Right cardiac atrium (tissue), 5 donors: ENCODE data around the gene FAM120AOS. TPM values are rescaled to one million over a fixed set of nuclear protein-coding genes. Genes with fewer than 3 reads are reported as not detected.
A peak's percentile ranks its signal among the peaks of the same experiment; 100 is the strongest.

ENCODE experiments used
- ATAC-seq, 2 donors: fragments of 200-7000 bp; cut with Tn5 transposase; one replicate each; pipeline versions ENCODE4 v1.8.0 to v1.9.1; 2020; ENCODE audit warnings: moderate library complexity in 2 of 2, mild to moderate bottlenecking in 1 of 2
- DNase-seq, 3 donors: peaks; one replicate each; pipeline ENCODE4 v3.0.0-alpha.2; 2020
- H3K27ac ChIP-seq: one replicate; pipeline ENCODE4 v1.5.1; 2013; ENCODE audit warnings: mild to moderate bottlenecking, low read length, control low read depth, moderate library complexity
- H3K27me3 ChIP-seq: one replicate; pipeline ENCODE4 v1.6.1; 2013; ENCODE audit not compliant: control insufficient read depth, insufficient read depth
- H3K4me1 ChIP-seq: one replicate; pipeline ENCODE4 v1.6.1; 2013; ENCODE audit warnings: low read length; ENCODE audit not compliant: control insufficient read depth, insufficient read depth
- H3K4me3 ChIP-seq: one replicate; pipeline ENCODE4 v1.5.1; 2013; ENCODE audit warnings: low read length, control low read depth
- H3K9me3 ChIP-seq: one replicate; pipeline ENCODE4 v1.6.1; 2013; ENCODE audit warnings: low read length; ENCODE audit not compliant: control insufficient read depth
- WGBS: extraction: QIAGEN DNeasy Blood & Tissue Kit; methylation state at CpG from one replicate; pipeline ENCODE4 v1.1.7; 2013; 5-methylcytosine and 5-hydroxymethylcytosine counted together
- intact Hi-C, 4 donors: fragments of 100-400 bp; cut with DNase I; formaldehyde crosslinking; loops; one replicate each; pipeline versions ENCODE4 v1.11.0 to v1.14.0; 2022 to 2023
- polyA plus RNA-seq: library from polyadenylated mRNA; stranded (reverse); fragments of 200-250 nt; gene quantifications from one replicate; pipeline ENCODE4 v1.2.3, GENCODE V29; 2013
- total RNA-seq, 4 donors: library from RNA; stranded (reverse); fragmentation: NEBNext Ultra II Directional; extraction: Animal tissue kit (Norgen Biotek cat#: 25700); gene quantifications; one replicate each; pipeline ENCODE4 v1.2.1, GENCODE V29; 2021
- donor health status: healthy with polysubstance abuse.
- donor health status: DM: no; HTN: yes; CAD: no.
- donor health status: DM: no; HTN: no; CAD: no.
- donor health status: DM: no; HTN: yes; CAD: no; lungs with severe emphysema.
- donor health status: DM: yes; HTN: yes; CAD: no.

FAM120AOS gene
- total and polyA plus RNA-seq, 5 donors, result 38.2 to 45.6 (median 39.8) TPM

- Histone ChIP-seq H3K4me3 (no peak overlapping the region), H3K27ac (no peak overlapping the region), H3K4me1 (peaks cover 10% of the 10 kb centered on the region), H3K27me3 (no peaks in the 10 kb centered on the region), H3K9me3 (no peaks in the 10 kb centered on the region)
- intact Hi-C loops, result no loop called here
- peak in 1 of 3 donors; percentile 58 for DNase-seq
- WGBS, result 80% methylated on average over 7 of the region's 7 CpGs
- peak; percentile 46 to 64 for ATAC-seq
Observed at GRCh38 chr9:93480728-93481324, 27.4 kb upstream of the FAM120AOS start.

DNA sequence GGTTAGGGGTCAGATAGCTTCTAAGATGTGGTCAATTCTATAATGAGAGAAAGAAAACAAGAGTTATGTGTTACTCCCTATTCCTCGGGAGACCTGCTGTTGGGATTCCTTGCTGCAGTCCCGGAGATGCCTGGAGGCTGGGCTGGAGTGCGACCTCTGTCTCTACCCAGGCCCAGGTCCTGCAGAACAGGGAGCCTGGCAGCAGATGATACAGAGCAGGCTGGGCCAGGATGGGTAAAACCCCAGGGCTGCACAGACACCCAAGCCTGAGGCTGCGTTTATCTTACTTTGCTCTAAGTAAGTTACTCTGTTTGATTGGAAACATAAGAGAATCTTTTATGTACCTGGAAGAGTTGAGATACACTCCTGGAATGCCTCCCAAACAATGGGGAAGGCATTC is 26.9 kb upstream of the FAM120AOS start:
- intact Hi-C loops, result no loop called here
- Histone ChIP-seq H3K4me1 (peaks cover 10% of the 10 kb centered on the region), H3K4me3 (no peak overlapping the region), H3K27ac (no peak overlapping the region), H3K27me3 (no peaks in the 10 kb centered on the region), H3K9me3 (no peaks in the 10 kb centered on the region)
- 84% methylated on average over 4 of the region's 4 CpGs for WGBS
- no peak for ATAC-seq
- no peak for DNase-seq

GRCh38 chr9:93479726-93480125 is 26.3 kb upstream of the FAM120AOS start:
- Histone ChIP-seq H3K27me3 (no peaks in the 10 kb centered on the region), H3K9me3 (no peaks in the 10 kb centered on the region), H3K4me3 (no peak overlapping the region), H3K4me1 (peaks cover 10% of the 10 kb centered on the region), H3K27ac (no peak overlapping the region)
- ATAC-seq, result peak in 1 of 2 donors; percentile 73
- DNase-seq, result no peak
- intact Hi-C loops, result no loop called here
- WGBS, result 53% methylated on average over 4 of the region's 4 CpGs

DNA sequence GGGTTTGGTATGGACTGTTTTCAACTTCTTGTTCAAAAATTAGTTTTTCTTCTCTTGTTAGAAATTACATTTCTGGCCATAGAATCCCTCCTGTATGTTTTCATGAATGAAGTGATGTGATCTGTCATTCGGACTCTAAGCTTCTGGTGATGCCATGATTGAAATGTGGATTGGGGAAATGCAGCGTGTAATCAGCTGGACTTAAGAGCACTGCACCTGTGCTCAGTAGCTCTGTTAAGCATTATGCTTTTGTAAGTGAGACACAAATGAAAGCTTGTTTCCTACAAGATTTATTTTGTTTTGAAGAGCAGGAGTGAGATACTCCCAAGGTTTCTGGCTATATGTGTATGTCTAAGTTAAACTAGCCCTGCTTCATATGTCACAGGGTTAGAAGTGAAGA is 24.0 kb upstream of the FAM120AOS start:
- no peak for DNase-seq

DNA sequence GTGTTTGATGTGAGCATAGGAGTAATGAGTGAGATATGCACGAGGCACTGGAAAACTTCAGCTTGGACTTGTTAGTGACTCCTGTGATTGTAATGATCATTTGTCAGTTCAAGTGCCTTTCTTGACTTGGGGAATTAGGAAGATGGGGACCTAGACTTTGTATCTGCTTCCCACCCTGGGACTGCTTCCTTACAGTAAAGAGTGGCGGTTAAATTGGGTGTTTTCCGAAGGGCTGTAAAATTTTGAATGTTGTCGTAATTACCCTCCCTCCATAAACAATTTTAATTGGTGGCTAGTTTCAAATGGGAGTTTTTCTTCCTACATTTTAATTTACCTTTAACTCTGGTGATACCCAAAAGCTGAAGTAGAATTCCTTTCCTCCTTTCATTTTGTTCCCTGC is 23.5 kb upstream of the FAM120AOS start:
- H3K9me3 ChIP-seq, result no peaks in the 10 kb centered on the region
- no peak overlapping the region for H3K4me3 ChIP-seq
- 85% methylated on average over 4 of the region's 4 CpGs for WGBS
- intact Hi-C loops, result no loop called here
- no peak overlapping the region for H3K27ac ChIP-seq
- no peak for DNase-seq
- peaks cover 4% of the 10 kb centered on the region for H3K4me1 ChIP-seq
- H3K27me3 ChIP-seq, result no peaks in the 10 kb centered on the region
- ATAC-seq, result no peak

More for the DNA sequence above, 24.0 kb upstream of the FAM120AOS start:
- H3K4me3 ChIP-seq, result no peak overlapping the region
- no peak for ATAC-seq
- H3K4me1 ChIP-seq, result peaks cover 4% of the 10 kb centered on the region
- no peaks in the 10 kb centered on the region for H3K9me3 ChIP-seq
- no peaks in the 10 kb centered on the region for H3K27me3 ChIP-seq
- H3K27ac ChIP-seq, result no peak overlapping the region
- intact Hi-C loops, result no loop called here
- WGBS, result 87% methylated on average over 2 of the region's 2 CpGs

DNA sequence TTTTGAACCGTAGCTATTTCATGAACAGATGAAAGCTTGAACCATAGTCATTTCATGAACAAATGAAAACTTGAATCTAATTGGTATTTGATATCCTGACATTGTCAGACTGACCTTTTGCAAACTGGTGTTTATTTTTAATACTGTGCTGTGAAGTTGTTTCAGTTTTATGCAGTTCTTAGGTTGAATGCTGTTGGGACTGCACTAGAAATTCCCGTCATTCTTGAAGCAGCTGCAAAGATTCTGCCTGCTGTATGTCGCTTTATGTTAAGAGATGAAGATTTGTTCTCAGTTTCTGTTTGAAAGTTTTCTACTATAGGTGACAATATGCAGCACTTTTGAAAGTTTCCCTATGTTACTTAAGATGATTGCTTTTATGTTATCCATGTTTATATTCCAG is 22.5 kb upstream of the FAM120AOS start:
- intact Hi-C loops, result no loop called here
- no peak overlapping the region for H3K4me3 ChIP-seq
- H3K9me3 ChIP-seq, result no peaks in the 10 kb centered on the region
- H3K27me3 ChIP-seq, result no peaks in the 10 kb centered on the region
- H3K27ac ChIP-seq, result no peak overlapping the region
- peaks cover 4% of the 10 kb centered on the region for H3K4me1 ChIP-seq
- WGBS, result 68% methylated on average over 3 of the region's 3 CpGs
- ATAC-seq (no peak), DNase-seq (no peak)

GRCh38 chr9:93475108-93475507 is 21.7 kb upstream of the FAM120AOS start:
- 95% methylated on average over 3 of the region's 3 CpGs for WGBS
- Histone ChIP-seq H3K27ac (no peak overlapping the region), H3K4me3 (no peak overlapping the region), H3K4me1 (peaks cover 2% of the 10 kb centered on the region), H3K27me3 (no peaks in the 10 kb centered on the region), H3K9me3 (no peaks in the 10 kb centered on the region)
- intact Hi-C loops, result no loop called here
- ATAC-seq (no peak), DNase-seq (no peak)

DNA sequence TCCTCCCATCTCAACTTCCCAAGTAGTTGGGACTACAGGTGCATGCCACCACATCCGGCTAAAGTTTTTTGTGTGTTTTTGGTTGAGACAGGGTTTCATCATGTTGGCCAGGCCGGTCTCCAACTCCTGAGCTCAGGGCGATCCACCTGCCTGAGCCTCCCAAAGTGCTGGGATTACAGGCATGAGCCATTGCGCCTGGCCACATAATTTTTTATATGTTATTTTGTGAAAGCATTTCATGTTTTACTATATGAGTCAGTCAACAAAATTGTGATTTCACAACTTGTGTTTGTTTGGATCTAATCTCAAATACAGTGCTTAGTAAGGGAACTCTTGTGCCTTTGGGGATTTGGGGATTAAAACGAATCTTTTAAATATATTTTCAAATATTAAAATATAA is 20.0 kb upstream of the FAM120AOS start:
- ATAC-seq (no peak), DNase-seq (peak in 1 of 3 donors; percentile 19)
- no peaks in the 10 kb centered on the region for H3K27me3 ChIP-seq
- H3K9me3 ChIP-seq, result no peaks in the 10 kb centered on the region
- H3K4me1 ChIP-seq, result peaks cover 6% of the 10 kb centered on the region
- 82% methylated on average over 5 of the region's 5 CpGs for WGBS
- intact Hi-C loops, result no loop called here
- H3K4me3 ChIP-seq, result no peak overlapping the region
- no peak overlapping the region for H3K27ac ChIP-seq

DNA sequence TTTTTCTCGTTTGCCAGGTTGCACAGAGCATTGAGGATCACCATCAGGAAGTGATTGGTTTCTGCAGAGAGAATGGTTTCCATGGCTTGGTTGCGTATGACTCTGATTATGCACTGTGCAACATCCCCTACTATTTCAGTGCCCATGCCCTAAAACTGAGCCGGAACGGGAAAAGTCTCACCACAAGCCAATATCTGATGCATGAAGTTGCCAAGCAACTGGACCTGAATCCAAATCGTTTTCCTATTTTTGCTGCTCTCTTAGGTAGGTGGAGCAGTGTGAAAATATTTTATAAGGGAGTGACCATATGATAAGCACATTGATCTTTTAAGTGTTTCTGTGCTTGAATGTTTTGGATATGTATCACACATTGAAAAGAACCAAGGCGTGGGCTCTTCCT is 17.7 kb upstream of the FAM120AOS start:
- intact Hi-C loops, result no loop called here
- H3K4me1 ChIP-seq, result peaks cover 17% of the 10 kb centered on the region
- H3K9me3 ChIP-seq, result no peaks in the 10 kb centered on the region
- H3K27me3 ChIP-seq, result no peaks in the 10 kb centered on the region
- WGBS, result 73% methylated on average over 6 of the region's 6 CpGs
- DNase-seq (no peak), ATAC-seq (peak in 1 of 2 donors; percentile 60)
- peak overlapping the region; percentile 13 for H3K27ac ChIP-seq
- no peak overlapping the region for H3K4me3 ChIP-seq

GRCh38 chr9:93470391-93470790 is 17.0 kb upstream of the FAM120AOS start:
- WGBS, result 90% methylated on average over 5 of the region's 5 CpGs
- ATAC-seq (no peak), DNase-seq (no peak)
- no peaks in the 10 kb centered on the region for H3K27me3 ChIP-seq
- H3K27ac ChIP-seq, result no peak overlapping the region
- intact Hi-C loops, result no loop called here
- H3K9me3 ChIP-seq, result no peaks in the 10 kb centered on the region
- H3K4me1 ChIP-seq, result peaks cover 17% of the 10 kb centered on the region
- no peak overlapping the region for H3K4me3 ChIP-seq

DNA sequence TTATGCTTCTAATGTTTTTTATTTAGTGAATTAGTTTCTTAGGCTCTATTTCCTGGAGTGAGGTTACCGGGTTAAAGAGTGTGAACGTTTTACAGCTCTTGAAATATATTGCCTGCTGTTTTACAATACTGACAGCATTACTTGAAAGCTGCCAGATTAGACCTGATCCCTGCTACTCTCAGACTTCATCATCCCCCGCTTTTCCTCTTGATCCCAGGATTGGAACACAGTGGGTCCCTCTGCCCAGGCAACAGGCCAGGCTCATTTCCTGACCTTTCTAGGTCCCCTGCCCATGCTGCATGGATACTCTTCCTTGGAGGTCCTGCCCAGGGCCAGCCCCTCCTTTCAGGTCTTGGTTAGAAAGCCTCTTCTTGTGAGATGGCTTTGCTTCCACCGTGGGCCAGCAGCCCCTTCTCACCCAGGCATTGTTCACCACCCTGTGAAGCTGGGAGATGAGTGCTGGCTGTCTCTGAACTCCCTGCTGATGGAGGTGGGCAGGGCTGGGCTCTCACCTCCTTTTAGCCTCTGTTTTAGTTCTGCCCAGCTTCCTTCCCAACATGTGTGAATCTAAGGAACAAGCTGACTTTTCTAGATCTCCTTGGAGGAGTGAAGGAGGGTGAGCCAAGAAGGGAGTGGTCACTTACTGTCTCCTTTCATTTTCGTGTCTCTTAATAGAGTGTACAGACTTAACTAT is 15.5 kb upstream of the FAM120AOS start:
- H3K4me1 ChIP-seq, result peaks cover 18% of the 10 kb centered on the region
- intact Hi-C loops, result no loop called here
- H3K4me3 ChIP-seq, result no peak overlapping the region
- 10% methylated on average over 5 of the region's 5 CpGs for WGBS
- DNase-seq, result peak in 1 of 3 donors; percentile 60
- ATAC-seq, result peak; percentile 74 to 87
- peak overlapping the region; percentile 94 for H3K27ac ChIP-seq
- no peaks in the 10 kb centered on the region for H3K9me3 ChIP-seq
- no peaks in the 10 kb centered on the region for H3K27me3 ChIP-seq
